ENCODE measurements around the gene TSPYL6. TPM values are rescaled to one million over a fixed set of nuclear protein-coding genes. Genes with fewer than 3 reads are reported as not detected.

TSPYL6 gene
- total RNA-seq (2021; fragmentation: NEBNext Ultra II Directional; extraction: Animal tissue kit (Norgen Biotek cat#: 25700)) (not detected in 2 replicates), polyA plus RNA-seq (2011; rRNA removed) (not detected in 2 replicates), polyA minus RNA-seq (2011; rRNA and poly(A)+ RNA removed) (not detected in 2 replicates)
- not detected for polyA plus RNA-seq (2011; cell fraction: cytosol; rRNA removed)
- polyA plus RNA-seq (2011; cell fraction: nucleus; rRNA removed): not detected
- polyA plus RNA-seq (2012, experiment 1 of 2): not detected in 4 replicates
- polyA plus RNA-seq (2012, experiment 2 of 2): not detected
- polyA plus RNA-seq (2013, experiment 1 of 2): not detected
- not detected for polyA plus RNA-seq (2013, experiment 2 of 2)
- polyA minus RNA-seq (2011; cell fraction: cytosol; rRNA and poly(A)+ RNA removed): not detected
- not detected for polyA minus RNA-seq (2011; cell fraction: nucleus; rRNA and poly(A)+ RNA removed)
- long read RNA-seq, experiment 1: 0 reads
- long read RNA-seq, experiment 2: 0 reads

GRCh38 chr2:54256091-54256694 lies at the start of gene TSPYL6:
TSPYL6 (minus strand) TSS chr2:54256229; CDS start chr2:54256151, 78 bp downstream.
- Histone ChIP-seq H2AK5ac (ENCODE audit: low read depth, low read length) (no peak within 1 kb of the TSS), H3K9ac (replicated peaks in 1 of 4; ENCODE audit: extremely low read depth in 1 of 4, low read depth in 3 of 4, low read length in 3 of 4) (no peak within 1 kb of the TSS), H3K79me2 (ENCODE audit: control insufficient read depth in 1 of 2, insufficient read depth in 2 of 2, low read length in 2 of 2) (no peaks in the 10 kb centered on the region), H2BK120ac (replicated peaks; ENCODE audit: low read depth, low read length) (no peak within 1 kb of the TSS), H3K14ac (ENCODE audit: insufficient read length) (no peak within 1 kb of the TSS), H3K27me3 (replicated peaks in 1 of 4; ENCODE audit: control insufficient read depth in 3 of 4, extremely low read depth in 1 of 4, insufficient read depth in 3 of 4, low read length in 3 of 4) (no peaks in the 10 kb centered on the region), H2BK5ac (ENCODE audit: low read depth, low read length) (no peak within 1 kb of the TSS), H4K8ac (ENCODE audit: extremely low read depth, insufficient read depth, low read length) (no peak within 1 kb of the TSS), H2AFZ (ENCODE audit: low read length) (no peak within 1 kb of the TSS), H4K20me1 (replicated peaks in 1 of 2; ENCODE audit: control insufficient read depth in 1 of 2, insufficient read depth in 2 of 2, low read length in 2 of 2) (no peaks in the 10 kb centered on the region), H3K27ac (ENCODE audit: low read depth, low read length) (no peak within 1 kb of the TSS), H4K5ac (ENCODE audit: insufficient read length, low read depth, low read length) (no peak within 1 kb of the TSS), H3K36me3 (ENCODE audit: control insufficient read depth in 2 of 4, insufficient read depth in 4 of 4, low read length in 3 of 4) (no peaks in the 10 kb centered on the region), H3K56ac (replicated peaks; ENCODE audit: insufficient read length, low read depth, low read length) (no peak within 1 kb of the TSS), H2BK15ac (ENCODE audit: low read length) (no peak within 1 kb of the TSS), H4K91ac (replicated peaks; ENCODE audit: insufficient read length, low read length) (no peak within 1 kb of the TSS), H3K23me2 (ENCODE audit: low read depth, low read length) (no peaks in the 10 kb centered on the region), H3K4me2 (ENCODE audit: insufficient read depth in 1 of 2, low read depth in 2 of 2, low read length in 2 of 2) (no peak within 1 kb of the TSS), H2BK20ac (ENCODE audit: low read length) (no peak within 1 kb of the TSS), H2BK12ac (ENCODE audit: low read depth, low read length) (no peak within 1 kb of the TSS), H3K4ac (replicated peaks; ENCODE audit: insufficient read length, low read depth, low read length) (no peak within 1 kb of the TSS), H3K4me1 (replicated peaks in 1 of 4; ENCODE audit: control insufficient read depth in 3 of 4, insufficient read depth in 4 of 4, low read length in 3 of 4) (no peaks in the 10 kb centered on the region), H3K79me1 (ENCODE audit: low read depth, low read length) (no peaks in the 10 kb centered on the region), H3K9me3 (ENCODE audit: insufficient read depth in 2 of 2, low read depth in 1 of 2, low read length in 1 of 2) (peaks cover 2 to 4% of the 10 kb centered on the region in 2 experiments; a peak in 2 of 4 replicates), H3K23ac (ENCODE audit: insufficient read length) (no peak within 1 kb of the TSS), H3K18ac (ENCODE audit: extremely low read depth, low read length) (no peak within 1 kb of the TSS), H3K4me3 (ENCODE audit: extremely low read depth in 1 of 4, insufficient read depth in 2 of 4, low read depth in 3 of 4, low read length in 4 of 4) (no peak within 1 kb of the TSS)
- ChIA-PET CTCF (ENCODE audit: partially characterized antibody) (interaction anchor here (0.6 kb wide), 1 partner anchor 129 kb away, joined by 5 read pairs; no protein-coding TSS in a partner anchor), POLR2A (ENCODE audit: partially characterized antibody) (no interaction called here)
- DNase-seq (ENCODE audit: low read depth in 1 of 2, low spot score in 2 of 2) (no peak), FAIRE-seq (no peak)
- WGBS, 2 experiments (ENCODE audit: extremely low coverage in 1 of 2, insufficient coverage in 1 of 2, insufficient read length in 1 of 2, insufficient replicate concordance in 2 of 2, low coverage in 1 of 2, low lambda C conversion rate in 2 of 2, missing lambda C conversion rate in 1 of 2): 90% methylated on average over 24 of the region's 25 CpGs; no CpG with 5 or more reads in 1 of the 2 experiments
- TF ChIP-seq RAD21 (IDR thresholded peaks at IDR 0.05 in 1 of 2, conservative IDR thresholded peaks at IDR 0.05 in 1 of 2; ENCODE audit: low read depth in 2 of 2, low read length in 2 of 2) (no peak), TEAD4 (IDR thresholded peaks at IDR 0.05; ENCODE audit: low read depth, low read length) (no peak), KDM5A (IDR thresholded peaks at IDR 0.05; ENCODE audit: low read length) (no peak), RFX5 (IDR thresholded peaks at IDR 0.05; ENCODE audit: borderline replicate concordance, low read depth, low read length) (no peak), BCL11A (IDR thresholded peaks at IDR 0.05; ENCODE audit: low read depth in 2 of 2, low read length in 2 of 2) (no peak), KDM4A (IDR thresholded peaks at IDR 0.05; ENCODE audit: low read depth, low read length, severe bottlenecking) (no peak), FOSL1 (IDR thresholded peaks at IDR 0.05; ENCODE audit: insufficient read depth, low read depth, low read length) (no peak), SIX5 (IDR thresholded peaks at IDR 0.05; ENCODE audit: low read depth, low read length) (no peak), JUND (IDR thresholded peaks at IDR 0.05; ENCODE audit: low read length) (no peak), POLR2AphosphoS5 (IDR thresholded peaks at IDR 0.05; ENCODE audit: low read depth, low read length) (no peak)

All from H1 (cell line).